Endothelial cell of umbilical vein (primary cell): ENCODE measurements around the gene CASR. TPM values are rescaled to one million over a fixed set of nuclear protein-coding genes. Genes with fewer than 3 reads are reported as not detected.

Experiments
- BruUV-seq: library from RNA; stranded (reverse); fragments of 400-500 nt; replicated peaks from 2 replicates; lab custom pipeline; 2021; lab: Mats Ljungman, UMichigan
- CTCF ChIA-PET: fragments of 300-600, 350-600 bp; sonication (Branson Sonifier 250); formaldehyde crosslinking; loops from one replicate; lab custom pipeline; 2021; ENCODE audit warnings: antibody characterized with exemption, inconsistent platforms; lab: Charles Lee
- POLR2A ChIA-PET: fragments of 300-600, 350-600 bp; sonication (Branson Sonifier 250); formaldehyde crosslinking; loops from one replicate; lab custom pipeline; 2021; ENCODE audit warnings: antibody characterized with exemption, inconsistent platforms; lab: Charles Lee
- DNase-seq: peaks from one replicate; pipeline ENCODE4 v3.0.0-alpha.2; 2011; ENCODE audit warnings: low read depth, low spot score
- FAIRE-seq: peaks from 2 replicates; lab custom pipeline; 2011; peaks lifted over from hg19 to GRCh38; lab: Jason Lieb, UNC
- H2AFZ ChIP-seq: 2 replicates; pipeline ENCODE4 v1.6.0; 2012; ENCODE audit warnings: low read depth, low read length, control low read depth, inconsistent platforms
- H3K27ac ChIP-seq: 2 replicates; pipeline ENCODE4 v1.5.1; 2011; ENCODE audit warnings: low read depth, mild to moderate bottlenecking, control low read depth, low read length, moderate library complexity; ENCODE audit not compliant: insufficient read depth
- H3K27me3 ChIP-seq, 2 experiments: 2 replicates each; pipeline versions ENCODE4 v1.6.0 to v1.6.1; 2011; ENCODE audit warnings: low read length in 2 of 2, mixed read lengths in 1 of 2; ENCODE audit not compliant: control insufficient read depth in 2 of 2, insufficient read depth in 2 of 2
- H3K36me3 ChIP-seq, 2 experiments: 2 replicates in 1 of 2; 3 replicates in 1 of 2; pipeline ENCODE4 v1.5.1; 2011; ENCODE audit warnings: low read length in 2 of 2, mild to moderate bottlenecking in 1 of 2, moderate library complexity in 1 of 2; ENCODE audit not compliant: control insufficient read depth in 2 of 2, insufficient read depth in 2 of 2; ENCODE audit errors: extremely low read depth in 1 of 2
- H3K4me1 ChIP-seq: 3 replicates; pipeline ENCODE4 v1.5.1; 2011; ENCODE audit warnings: mild to moderate bottlenecking, low read length; ENCODE audit not compliant: control insufficient read depth, insufficient read depth; ENCODE audit errors: extremely low read depth
- H3K4me2 ChIP-seq: 2 replicates; pipeline ENCODE4 v1.6.1; 2011; ENCODE audit warnings: low read length, control low read depth, mixed read lengths; ENCODE audit not compliant: insufficient read depth
- H3K4me3 ChIP-seq, 3 experiments: fragments of 200-600 bp in 1 of 3; sonication (generic), shearing (Covaris generic) in 1 of 3; replicated peaks in 1 of 3; 2 replicates each; pipeline ENCODE4 v1.5.1; 2011 to 2016; ENCODE audit warnings: control low read depth in 3 of 3, low read length in 3 of 3, mild to moderate bottlenecking in 2 of 3, inconsistent platforms in 1 of 3, low read depth in 1 of 3, moderate library complexity in 1 of 3; ENCODE audit not compliant: insufficient read depth in 1 of 3
- H3K79me2 ChIP-seq: 2 replicates; pipeline ENCODE4 v1.6.0; 2012; ENCODE audit warnings: low read length, inconsistent platforms; ENCODE audit not compliant: control insufficient read depth, insufficient read depth
- H3K9ac ChIP-seq: replicated peaks from 2 replicates; pipeline ENCODE3; 2011; ENCODE audit warnings: low read length, control low read depth; ENCODE audit not compliant: insufficient read depth; ENCODE audit errors: extremely low read depth
- H3K9me1 ChIP-seq: replicated peaks from 3 replicates; pipeline ENCODE4 v1.6.0; 2011; ENCODE audit warnings: mild to moderate bottlenecking, low read length; ENCODE audit not compliant: control insufficient read depth, insufficient read depth; ENCODE audit errors: extremely low read depth
- H3K9me3 ChIP-seq: replicated peaks from 2 replicates; pipeline ENCODE4 v1.5.1; 2012; ENCODE audit warnings: low read length, inconsistent platforms; ENCODE audit not compliant: control insufficient read depth, insufficient read depth
- H4K20me1 ChIP-seq: replicated peaks from 2 replicates; pipeline ENCODE3; 2011; ENCODE audit warnings: mild to moderate bottlenecking, low read length; ENCODE audit not compliant: control insufficient read depth, insufficient read depth; ENCODE audit errors: extremely low read depth
- EZH2 ChIP-seq: IDR thresholded peaks from 2 replicates; pipeline ENCODE4 v1.6.1; 2012; ENCODE audit warnings: borderline replicate concordance, low read depth, mild to moderate bottlenecking, moderate library complexity, low read length, inconsistent platforms; ENCODE audit not compliant: severe bottlenecking
- FOS ChIP-seq: IDR thresholded peaks from 2 replicates; pipeline ENCODE4 v1.6.1; 2011; ENCODE audit warnings: mild to moderate bottlenecking, low read length, moderate library complexity, borderline replicate concordance; ENCODE audit not compliant: insufficient read depth
- JUN ChIP-seq: IDR thresholded peaks from 2 replicates; pipeline ENCODE4 v1.6.1; 2011; ENCODE audit warnings: borderline replicate concordance, low read depth; ENCODE audit not compliant: insufficient read length, insufficient read depth
- MYC ChIP-seq: IDR thresholded peaks from one replicate; pipeline ENCODE4 v1.6.1; 2011; ENCODE audit warnings: mild to moderate bottlenecking, low read depth, low read length
- POLR2A ChIP-seq: IDR thresholded peaks from 2 replicates; pipeline ENCODE4 v1.6.1; 2012; ENCODE audit warnings: low read depth, mild to moderate bottlenecking, control low read depth, low read length
- POLR2AphosphoS5 ChIP-seq: IDR thresholded peaks from 2 replicates; pipeline ENCODE4 v1.6.1; 2012; ENCODE audit warnings: low read depth, mild to moderate bottlenecking, control low read depth, low read length, moderate library complexity; ENCODE audit not compliant: insufficient read depth
- dilution Hi-C: fragments of 300-500 bp; cut with MboI; formaldehyde crosslinking; loops from one replicate; pipeline ENCODE4 v1.15.0; 2019; ENCODE audit warnings: low sequenced_read_pairs; ENCODE audit not compliant: extremely low pct_ligation_motif_present
- intact Hi-C: fragments of 100-400 bp; cut with micrococcal nuclease; formaldehyde crosslinking; loops from one replicate; pipeline ENCODE4 v1.10.0; 2022
- polyA plus RNA-seq, 4 experiments: library from polyadenylated mRNA; depleted of rRNA in 3 of 4; stranded (reverse) in 3 of 4; unstranded in 1 of 4; fragments of >200 nt; gene quantifications; 2 replicates each; pipeline versions ENCODE4 v1.2.1 to v1.2.3, GENCODE V29; 2011 to 2012; ENCODE audit warnings: missing spikeins in 1 of 4
- total RNA-seq: library from RNA; stranded (reverse); gene quantifications from 2 replicates; pipeline ENCODE4 v1.2.3, GENCODE V29; 2021
- TF ChIP-seq, protein P1 (sequence below), 2 donors: IDR thresholded peaks; 1 replicate in 1 of 2; 2 replicates in 1 of 2; pipeline ENCODE4 v1.5.1; 2011; ENCODE audit warnings: low read length in 2 of 2, mild to moderate bottlenecking in 2 of 2, moderate library complexity in 2 of 2, control low read depth in 1 of 2, inconsistent platforms in 1 of 2, low read depth in 1 of 2; ENCODE audit not compliant: insufficient read depth in 1 of 2; ENCODE audit errors: extremely low read depth in 1 of 2
- TF ChIP-seq, protein P2 (sequence below): IDR thresholded peaks from 2 replicates; pipeline ENCODE4 v1.6.1; 2011; ENCODE audit not compliant: insufficient read depth, insufficient read length

Gene CASR
- total and polyA plus RNA-seq, 2 donors (not counting 3 experiments of a cell fraction or from before 2014, with no cell fraction given) = not detected

DNA sequence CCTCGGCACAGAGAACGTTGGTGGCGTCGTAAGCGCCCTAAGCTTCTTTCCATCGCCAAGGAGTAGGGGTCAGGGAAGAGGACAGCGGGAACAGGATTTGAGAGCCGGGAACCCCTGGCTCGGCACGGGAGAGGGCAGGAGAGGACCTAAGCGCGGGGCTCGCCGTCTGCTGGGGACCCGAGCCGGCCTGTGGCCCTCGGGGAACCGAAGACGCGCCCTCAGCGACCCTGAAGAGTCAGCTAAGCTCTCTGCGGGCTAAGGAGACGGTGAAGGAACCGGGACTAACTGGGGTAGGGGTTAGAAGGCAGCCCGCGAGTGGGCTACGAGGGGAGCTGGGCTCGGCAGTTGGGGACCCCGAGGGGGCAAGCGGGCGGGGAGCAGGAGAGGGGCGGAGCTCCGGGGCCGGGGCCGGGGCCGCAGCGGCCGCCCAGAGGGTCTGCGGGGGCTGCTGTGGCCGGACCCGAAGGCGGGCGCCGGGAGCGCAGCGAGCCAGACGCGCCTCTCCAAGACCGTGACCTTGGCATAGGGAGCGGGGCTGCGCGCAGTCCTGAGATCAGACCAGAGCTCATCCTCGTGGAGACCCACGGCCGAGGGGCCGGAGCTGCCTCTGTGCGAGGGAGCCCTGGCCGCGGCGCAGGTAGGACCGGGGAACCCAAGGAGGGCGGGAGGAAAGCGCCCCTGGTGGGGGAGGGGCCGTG lies 574 bp downstream of the CASR start:
- H3K27me3 ChIP-seq = peaks cover 16 to 36% of the 10 kb centered on the region in 2 experiments
- CTCF ChIA-PET = no interaction called here
- no peaks in the 10 kb centered on the region for H3K9me3 ChIP-seq
- H3K4me3 ChIP-seq = no peak overlapping the region
- H3K4me2 ChIP-seq = no peak overlapping the region
- no peaks in the 10 kb centered on the region for H3K36me3 ChIP-seq
- dilution Hi-C loops = no loop called here
- no peak for DNase-seq
- no peak for FAIRE-seq
- no peaks in the 10 kb centered on the region for H3K9me1 ChIP-seq
- H3K4me1 ChIP-seq = no peaks in the 10 kb centered on the region
- H2AFZ ChIP-seq = no peak overlapping the region
- no TSS peak for BruUV-seq
- POLR2A ChIA-PET = no interaction called here
- H4K20me1 ChIP-seq = no peaks in the 10 kb centered on the region
- TF ChIP-seq, protein P1, sequence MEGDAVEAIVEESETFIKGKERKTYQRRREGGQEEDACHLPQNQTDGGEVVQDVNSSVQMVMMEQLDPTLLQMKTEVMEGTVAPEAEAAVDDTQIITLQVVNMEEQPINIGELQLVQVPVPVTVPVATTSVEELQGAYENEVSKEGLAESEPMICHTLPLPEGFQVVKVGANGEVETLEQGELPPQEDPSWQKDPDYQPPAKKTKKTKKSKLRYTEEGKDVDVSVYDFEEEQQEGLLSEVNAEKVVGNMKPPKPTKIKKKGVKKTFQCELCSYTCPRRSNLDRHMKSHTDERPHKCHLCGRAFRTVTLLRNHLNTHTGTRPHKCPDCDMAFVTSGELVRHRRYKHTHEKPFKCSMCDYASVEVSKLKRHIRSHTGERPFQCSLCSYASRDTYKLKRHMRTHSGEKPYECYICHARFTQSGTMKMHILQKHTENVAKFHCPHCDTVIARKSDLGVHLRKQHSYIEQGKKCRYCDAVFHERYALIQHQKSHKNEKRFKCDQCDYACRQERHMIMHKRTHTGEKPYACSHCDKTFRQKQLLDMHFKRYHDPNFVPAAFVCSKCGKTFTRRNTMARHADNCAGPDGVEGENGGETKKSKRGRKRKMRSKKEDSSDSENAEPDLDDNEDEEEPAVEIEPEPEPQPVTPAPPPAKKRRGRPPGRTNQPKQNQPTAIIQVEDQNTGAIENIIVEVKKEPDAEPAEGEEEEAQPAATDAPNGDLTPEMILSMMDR (IDR thresholded peaks at IDR 0.05; ENCODE audit: extremely low read depth in 1 of 2, insufficient read depth in 1 of 2, low read depth in 1 of 2, low read length in 2 of 2) = no peak
- TF ChIP-seq POLR2A (no peak), MYC (no peak), FOS (no peak), POLR2AphosphoS5 (no peak), EZH2 (peak; percentile 64), JUN (no peak)
- TF ChIP-seq, protein P2, sequence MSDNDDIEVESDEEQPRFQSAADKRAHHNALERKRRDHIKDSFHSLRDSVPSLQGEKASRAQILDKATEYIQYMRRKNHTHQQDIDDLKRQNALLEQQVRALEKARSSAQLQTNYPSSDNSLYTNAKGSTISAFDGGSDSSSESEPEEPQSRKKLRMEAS = no peak
- intact Hi-C loops = no loop called here
- H3K9ac ChIP-seq = no peak overlapping the region
- H3K27ac ChIP-seq = no peak overlapping the region
- no peaks in the 10 kb centered on the region for H3K79me2 ChIP-seq
